K562 (cell line): ENCODE measurements around the gene NT5DC1. TPM values are rescaled to one million over a fixed set of nuclear protein-coding genes. Genes with fewer than 3 reads are reported as not detected.

ENCODE experiments used
- ATAC-seq: fragments of 200-7000 bp; cut with Tn5 transposase; 3 replicates; pipeline ENCODE4 v1.9.1; 2020; ENCODE audit warnings: moderate library complexity
- BruUV-seq: library from RNA; stranded (reverse); fragments of 400-500 nt; replicated peaks from 2 replicates; lab custom pipeline; 2021; lab: Mats Ljungman, UMichigan
- CTCF ChIA-PET: fragments of 300-600 bp; formaldehyde crosslinking; extraction: SDS; loops from one replicate; lab custom pipeline; 2021; ENCODE audit warnings: low intra/inter-chr PET ratio; lab: Yijun Ruan, JAX
- POLR2A ChIA-PET: fragments of 300-600, 350-650 bp; sonication (Branson Sonifier 250); formaldehyde crosslinking; extraction: SDS; loops from one replicate; lab custom pipeline; 2021; ENCODE audit warnings: antibody characterized with exemption, inconsistent platforms; lab: Yijun Ruan, JAX
- DNase-seq, 4 experiments: peaks; one replicate each; pipeline versions ENCODE4 v3.0.0 to v3.0.0-alpha.2; 2011 to 2018; ENCODE audit warnings: low spot score in 3 of 4, mixed read lengths in 3 of 4; ENCODE audit errors: extremely low read depth in 1 of 4
- FAIRE-seq: peaks from 2 replicates; lab custom pipeline; 2011; peaks lifted over from hg19 to GRCh38; lab: Jason Lieb, UNC
- H2AFZ ChIP-seq: 2 replicates; pipeline ENCODE4 v1.6.0; 2011; ENCODE audit warnings: low read depth, low read length, control low read depth, inconsistent platforms
- H3K27ac ChIP-seq: fragments of 200-600 bp; 3 replicates; pipeline ENCODE4 v1.8.0; 2011; ENCODE audit warnings: low read depth, mild to moderate bottlenecking, control low read depth, inconsistent platforms, low read length, moderate library complexity, mixed read lengths; ENCODE audit errors: extremely low read depth
- H3K27me3 ChIP-seq, 2 experiments: fragments of 300-600 bp in 1 of 2; 2 replicates in 1 of 2; 3 replicates in 1 of 2; pipeline versions ENCODE4 v1.6.0 to v1.8.0; 2011; ENCODE audit warnings: inconsistent platforms in 2 of 2, low read length in 2 of 2, mild to moderate bottlenecking in 1 of 2, mixed read lengths in 1 of 2, moderate library complexity in 1 of 2; ENCODE audit not compliant: control insufficient read depth in 2 of 2, insufficient read depth in 2 of 2
- H3K36me3 ChIP-seq: fragments of 300-600 bp; 3 replicates; pipeline ENCODE4 v1.8.0; 2011; ENCODE audit warnings: mild to moderate bottlenecking, low read length, inconsistent platforms; ENCODE audit not compliant: control insufficient read depth, insufficient read depth
- H3K4me1 ChIP-seq, 2 experiments: fragments of 200-600 bp in 1 of 2; replicated peaks in 1 of 2; 2 replicates in 1 of 2; 3 replicates in 1 of 2; pipeline versions ENCODE4 v1.5.1 to v1.8.0; 2011; ENCODE audit warnings: inconsistent platforms in 2 of 2, low read length in 2 of 2, mild to moderate bottlenecking in 1 of 2, mixed read lengths in 1 of 2, moderate library complexity in 1 of 2; ENCODE audit not compliant: control insufficient read depth in 2 of 2, insufficient read depth in 2 of 2
- H3K4me2 ChIP-seq: 2 replicates; pipeline ENCODE4 v1.6.1; 2011; ENCODE audit warnings: low read length, control low read depth, inconsistent platforms, mixed read lengths; ENCODE audit not compliant: insufficient read depth
- H3K4me3 ChIP-seq: fragments of 200-600 bp; sonication (generic), shearing (Covaris generic); 2 replicates; pipeline ENCODE4 v1.5.1; 2016; ENCODE audit warnings: control low read depth, inconsistent platforms
- H3K79me2 ChIP-seq: fragments of 200-600 bp; 3 replicates; pipeline ENCODE4 v1.8.0; 2011; ENCODE audit warnings: low read length, inconsistent platforms; ENCODE audit not compliant: control insufficient read depth, insufficient read depth
- H3K9ac ChIP-seq, 2 experiments: 2 replicates each; pipeline versions ENCODE4 v1.6.0 to v1.6.1; 2011; ENCODE audit warnings: low read depth in 2 of 2, low read length in 2 of 2, control low read depth in 1 of 2, inconsistent platforms in 1 of 2, mild to moderate bottlenecking in 1 of 2, mixed read lengths in 1 of 2; ENCODE audit not compliant: insufficient read depth in 1 of 2
- H3K9me1 ChIP-seq: one replicate; pipeline ENCODE4 v1.6.0; 2011; ENCODE audit warnings: inconsistent platforms, mild to moderate bottlenecking, low read length, moderate library complexity; ENCODE audit not compliant: control insufficient read depth, insufficient read depth
- H3K9me3 ChIP-seq: replicated peaks from 2 replicates; pipeline ENCODE4 v1.5.1; 2011; ENCODE audit warnings: low read depth, low read length, inconsistent platforms; ENCODE audit not compliant: control insufficient read depth, insufficient read depth
- H4K20me1 ChIP-seq: replicated peaks from 2 replicates; pipeline ENCODE4 v1.6.1; 2011; ENCODE audit warnings: low read length, inconsistent platforms, mixed read lengths; ENCODE audit not compliant: control insufficient read depth, insufficient read depth
- IRF2 ChIP-seq: sonication (generic); formaldehyde crosslinking; IDR thresholded peaks from 2 replicates; pipeline ENCODE4 v1.8.1; 2022; ENCODE audit warnings: mild to moderate bottlenecking, missing genetic modification reagents
- RBM25 ChIP-seq: fragments of 200-400 bp; formaldehyde crosslinking; IDR thresholded peaks from 2 replicates; pipeline ENCODE4 v1.6.1; 2018; ENCODE audit warnings: low read length, low read depth, moderate library complexity; ENCODE audit not compliant: severe bottlenecking
- SPI1 ChIP-seq: IDR thresholded peaks from 2 replicates; pipeline ENCODE4 v1.6.1; 2011; ENCODE audit warnings: low read depth, low read length, control low read depth, borderline replicate concordance
- WGBS: fragments of 100-300 bp; shearing (Covaris generic); methylation state at CpG from one replicate; pipeline ENCODE4 v1.1.6; 2016; ENCODE audit warnings: low coverage, mixed read lengths; ENCODE audit not compliant: insufficient coverage; ENCODE audit errors: missing lambda C conversion rate; 5-methylcytosine and 5-hydroxymethylcytosine counted together
- in situ Hi-C: fragments of 300-500 bp; cut with MboI; formaldehyde crosslinking; loops from 4 replicates; pipeline ENCODE4 v1.15.0; 2018; ENCODE audit warnings: inconsistent platforms, mixed read lengths
- intact Hi-C: fragments of 100-400 bp; cut with micrococcal nuclease; formaldehyde crosslinking; loops from 2 replicates; pipeline ENCODE4 v1.14.2; 2022
- polyA plus RNA-seq, 8 experiments: library from polyadenylated mRNA; depleted of rRNA in 4 of 8; stranded (reverse) in 5 of 8; unstranded in 3 of 8; fragments of >200 nt; fragmentation: Nextera tagmentation in 2 of 8; fragmentation: Illumina TruSeq in 1 of 8; extraction: Ambion mirVana in 2 of 8; extraction: Trizol in 1 of 8; gene quantifications; 2 replicates each; pipeline versions ENCODE4 v1.2.1 to v1.2.3, GENCODE V29; 2011 to 2014; ENCODE audit warnings: inconsistent platforms in 1 of 8, missing spikeins in 1 of 8
- total RNA-seq, 7 experiments: library from RNA; depleted of rRNA in 6 of 7; stranded (reverse); fragments of >200 nt in 6 of 7; fragmentation: Illumina TruSeq in 2 of 7; extraction: Trizol in 2 of 7; gene quantifications; 2 replicates each; pipeline versions ENCODE4 v1.2.1 to v1.2.3, GENCODE V29; 2011 to 2021; ENCODE audit warnings: low replicate concordance in 1 of 7
- TF ChIP-seq, protein P1 (sequence below): fragments of 450-650 bp; formaldehyde crosslinking; IDR thresholded peaks from 2 replicates; pipeline ENCODE4 v1.4.0; 2022; ENCODE audit warnings: missing genetic modification characterization
- TF ChIP-seq, protein P2 (sequence below): fragments of 450-650 bp; conservative IDR thresholded peaks from 2 replicates; pipeline ENCODE4 v1.6.1; 2016; ENCODE audit warnings: missing genetic modification characterization, low read depth, mild to moderate bottlenecking, missing compliant biosample characterization, moderate library complexity

NT5DC1 gene
- total and polyA plus RNA-seq, 9 of the 15 experiments (the other 6 are each of a cell fraction or from before 2014, with no cell fraction given), result 4.9 to 28.5 (median 16.3) TPM

DNA sequence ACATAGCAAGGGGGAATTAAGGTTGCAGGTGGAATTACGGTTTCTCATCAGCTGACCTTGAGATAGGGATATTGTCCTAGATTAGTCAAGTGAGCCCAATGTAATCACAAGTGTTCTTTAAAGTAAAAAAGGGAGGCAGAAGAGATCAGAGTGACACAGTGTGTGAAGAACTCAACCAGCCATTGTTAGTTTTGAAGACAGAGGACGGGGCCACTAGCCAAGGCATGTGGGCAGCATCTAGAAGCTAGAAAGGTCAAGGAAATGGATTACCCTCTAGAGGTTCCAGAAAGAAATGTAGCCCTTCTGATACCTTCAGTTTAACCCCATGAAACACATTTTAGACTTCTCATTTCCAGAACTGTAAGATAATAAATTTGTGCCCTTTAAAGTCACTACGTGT lies 197.6 kb downstream of the NT5DC1 start:
- 0% methylated on average over 3 of the region's 3 CpGs for WGBS
- no peaks in the 10 kb centered on the region for H4K20me1 ChIP-seq
- no peak overlapping the region for H3K9ac ChIP-seq
- FAIRE-seq, result peak; percentile 19
- no peak for ATAC-seq
- ChIA-PET POLR2A (no interaction called here), CTCF (no interaction called here)
- H3K4me1 ChIP-seq, result no peaks in the 10 kb centered on the region
- intact Hi-C loops, result no loop called here
- no peaks in the 10 kb centered on the region for H3K79me2 ChIP-seq
- H3K4me2 ChIP-seq, result no peak overlapping the region
- no TSS peak for BruUV-seq
- H3K27me3 ChIP-seq, result no peaks in the 10 kb centered on the region; a peak in 1 of 5 replicates
- H3K9me3 ChIP-seq, result no peaks in the 10 kb centered on the region
- in situ Hi-C loops, result no loop called here
- H3K36me3 ChIP-seq, result no peaks in the 10 kb centered on the region
- no peaks in the 10 kb centered on the region for H3K9me1 ChIP-seq
- peak; percentile 44 for TF ChIP-seq RBM25
- TF ChIP-seq, protein P1, sequence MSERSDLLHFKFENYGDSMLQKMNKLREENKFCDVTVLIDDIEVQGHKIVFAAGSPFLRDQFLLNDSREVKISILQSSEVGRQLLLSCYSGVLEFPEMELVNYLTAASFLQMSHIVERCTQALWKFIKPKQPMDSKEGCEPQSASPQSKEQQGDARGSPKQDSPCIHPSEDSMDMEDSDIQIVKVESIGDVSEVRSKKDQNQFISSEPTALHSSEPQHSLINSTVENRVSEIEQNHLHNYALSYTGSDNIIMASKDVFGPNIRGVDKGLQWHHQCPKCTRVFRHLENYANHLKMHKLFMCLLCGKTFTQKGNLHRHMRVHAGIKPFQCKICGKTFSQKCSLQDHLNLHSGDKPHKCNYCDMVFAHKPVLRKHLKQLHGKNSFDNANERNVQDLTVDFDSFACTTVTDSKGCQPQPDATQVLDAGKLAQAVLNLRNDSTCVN (CRISPR knock-in tag), result no peak
- no peak overlapping the region for H3K27ac ChIP-seq
- no peak overlapping the region for H3K4me3 ChIP-seq
- no peak for DNase-seq
- no peak overlapping the region for H2AFZ ChIP-seq

DNA sequence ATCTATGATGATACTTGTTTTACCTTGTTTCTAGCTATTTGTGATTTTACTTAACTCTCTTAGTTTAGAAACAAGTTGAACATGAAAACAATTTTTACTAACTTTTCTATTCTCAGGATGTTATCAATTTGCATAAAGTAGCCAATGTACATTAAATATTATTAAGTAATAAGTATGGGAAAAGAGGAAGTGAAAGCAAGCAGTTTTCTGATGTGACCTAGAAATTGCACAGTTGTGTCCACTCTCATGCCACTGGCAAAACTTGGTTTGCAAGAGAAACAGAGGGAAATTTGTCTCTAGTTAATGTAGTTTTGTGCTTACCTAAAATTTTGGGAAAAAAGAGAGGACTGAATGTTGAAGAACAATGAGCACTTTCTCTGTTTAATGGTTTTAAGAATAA lies 198.3 kb downstream of the NT5DC1 start:
- H3K9me1 ChIP-seq, result no peaks in the 10 kb centered on the region
- intact Hi-C loops, result no loop called here
- no peaks in the 10 kb centered on the region for H3K79me2 ChIP-seq
- ATAC-seq, result no peak
- CTCF ChIA-PET, result no interaction called here
- H2AFZ ChIP-seq, result no peak overlapping the region
- no peaks in the 10 kb centered on the region for H4K20me1 ChIP-seq
- no peak for DNase-seq
- in situ Hi-C loops, result no loop called here
- no peak overlapping the region for H3K4me2 ChIP-seq
- H3K27ac ChIP-seq, result no peak overlapping the region
- no peak overlapping the region for H3K9ac ChIP-seq
- H3K27me3 ChIP-seq, result no peaks in the 10 kb centered on the region; a peak in 1 of 5 replicates
- no peaks in the 10 kb centered on the region for H3K9me3 ChIP-seq
- no peaks in the 10 kb centered on the region for H3K4me1 ChIP-seq
- no peak for FAIRE-seq
- TF ChIP-seq IRF2 (CRISPR knock-in tag) (no peak), SPI1 (0 out of 2 replicates have a peak, but pooled peaks have one; percentile 41)
- TF ChIP-seq, protein P2, sequence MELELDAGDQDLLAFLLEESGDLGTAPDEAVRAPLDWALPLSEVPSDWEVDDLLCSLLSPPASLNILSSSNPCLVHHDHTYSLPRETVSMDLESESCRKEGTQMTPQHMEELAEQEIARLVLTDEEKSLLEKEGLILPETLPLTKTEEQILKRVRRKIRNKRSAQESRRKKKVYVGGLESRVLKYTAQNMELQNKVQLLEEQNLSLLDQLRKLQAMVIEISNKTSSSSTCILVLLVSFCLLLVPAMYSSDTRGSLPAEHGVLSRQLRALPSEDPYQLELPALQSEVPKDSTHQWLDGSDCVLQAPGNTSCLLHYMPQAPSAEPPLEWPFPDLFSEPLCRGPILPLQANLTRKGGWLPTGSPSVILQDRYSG (tag), result no peak
- TF ChIP-seq, all 486 proteins: peak for 1
- POLR2A ChIA-PET, result no interaction called here
- Histone ChIP-seq H3K36me3 (no peaks in the 10 kb centered on the region), H3K4me3 (no peak overlapping the region)
- BruUV-seq, result no TSS peak
